ENCODE data around the gene GPR137C. TPM values are rescaled to one million over a fixed set of nuclear protein-coding genes. Genes with fewer than 3 reads are reported as not detected.

The GPR137C gene
- total and polyA plus RNA-seq, 2 of the 8 experiments (the other 6 are each of a cell fraction or from before 2014, with no cell fraction given) = 2.7 to 4.3 TPM

DNA sequence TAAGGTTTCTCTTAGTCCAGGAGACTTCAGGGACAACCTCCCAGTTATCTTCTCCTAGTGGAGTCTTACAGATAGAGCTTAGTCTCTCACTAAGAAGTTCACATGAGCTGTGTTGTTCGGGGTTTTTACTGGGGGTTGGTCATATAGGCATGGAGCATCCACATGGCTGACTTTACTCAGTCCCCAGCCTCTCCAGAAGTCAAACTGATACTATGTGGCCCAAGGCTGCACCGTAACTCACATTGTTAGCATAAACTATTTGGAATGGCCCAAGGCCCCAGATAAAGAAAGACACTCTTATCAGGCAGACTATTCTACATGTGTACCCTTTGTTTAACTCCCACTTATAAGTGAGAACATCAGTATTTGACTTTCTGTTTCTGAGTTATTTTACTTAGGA lies 23.2 kb downstream of the GPR137C start (continued):
- TF ChIP-seq CBX8 (IDR thresholded peaks at IDR 0.05; ENCODE audit: borderline replicate concordance, low read depth, low read length) (no peak), CEBPB (IDR thresholded peaks at IDR 0.05; ENCODE audit: low read depth, low read length) (no peak)
